ENCODE results near the gene ATE1.

ATE1 gene

GRCh38 chr10:121694327-121694965, 233.4 kb downstream of the ATE1 start:
- DNase-seq (ENCODE audit: low read depth): no peak

GRCh38 chr10:121692626-121693025, 235.2 kb downstream of the ATE1 start:
- DNase-seq (ENCODE audit: low read depth): no peak

DNA sequence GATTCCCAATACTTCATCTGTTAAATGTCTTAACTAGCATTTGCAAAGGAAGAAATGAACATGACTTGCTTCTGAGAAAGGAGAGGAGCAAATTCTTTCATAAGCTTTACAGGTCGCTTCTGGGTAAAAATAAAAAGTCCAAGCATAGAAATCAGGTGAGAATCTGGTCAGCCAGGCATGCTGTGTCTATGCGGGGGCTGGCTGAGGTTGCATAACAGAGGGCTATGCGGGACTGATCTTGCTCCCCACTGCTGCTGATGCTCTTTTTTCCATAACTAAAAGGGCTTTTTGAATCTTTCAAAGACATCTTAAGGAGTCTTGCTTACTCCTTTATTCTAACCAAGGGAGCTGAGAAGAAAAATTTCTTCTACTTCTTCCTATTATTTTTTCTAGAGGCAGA, 236.9 kb downstream of the ATE1 start:
- no peak for DNase-seq (ENCODE audit: low read depth)
